GM23338 (cell line): ENCODE data around the gene ASPG. TPM values are rescaled to one million over a fixed set of nuclear protein-coding genes. Genes with fewer than 3 reads are reported as not detected.

Source experiments
- ATAC-seq: fragments of 200-7000 bp; cut with Tn5 transposase; 3 replicates; pipeline ENCODE4 v1.9.1; 2020
- DNase-seq: peaks from one replicate; pipeline ENCODE4 v3.0.0-alpha.2; 2015; ENCODE audit warnings: low spot score
- H2AFZ ChIP-seq: fragments of 200-600 bp; sonication (generic); 2 replicates; pipeline ENCODE4 v1.8.0; 2016; ENCODE audit warnings: antibody characterized with exemption, mild to moderate bottlenecking, moderate library complexity
- H3F3A ChIP-seq: fragments of 200-600 bp; sonication (generic); replicated peaks from 2 replicates; pipeline ENCODE4 v1.8.0; 2017; ENCODE audit warnings: antibody characterized with exemption, mixed run types, low read depth
- H3K27ac ChIP-seq: fragments of 200-600 bp; sonication (generic); 2 replicates; pipeline ENCODE4 v1.6.1; 2016; ENCODE audit warnings: low read depth
- H3K27me3 ChIP-seq: fragments of 200-600 bp; sonication (generic); 2 replicates; pipeline ENCODE4 v1.8.0; 2016; ENCODE audit warnings: mild to moderate bottlenecking, mixed run types, moderate library complexity; ENCODE audit not compliant: insufficient read depth
- H3K36me3 ChIP-seq: fragments of 200-600 bp; sonication (generic); 2 replicates; pipeline ENCODE4 v1.8.0; 2016; ENCODE audit warnings: mild to moderate bottlenecking; ENCODE audit not compliant: insufficient read depth
- H3K4me1 ChIP-seq: fragments of 200-600 bp; sonication (generic); 2 replicates; pipeline ENCODE4 v1.8.0; 2016; ENCODE audit warnings: mild to moderate bottlenecking, moderate library complexity; ENCODE audit not compliant: insufficient read depth
- H3K4me2 ChIP-seq: fragments of 200-600 bp; sonication (generic); 2 replicates; pipeline ENCODE4 v1.7.1; 2017; ENCODE audit warnings: mixed run types
- H3K4me3 ChIP-seq: fragments of 200-600 bp; sonication (generic); 2 replicates; pipeline ENCODE4 v1.6.1; 2016; ENCODE audit warnings: mixed run types
- H3K79me2 ChIP-seq: fragments of 200-600 bp; sonication (generic); replicated peaks from 2 replicates; pipeline ENCODE4 v1.8.0; 2017; ENCODE audit warnings: mild to moderate bottlenecking; ENCODE audit not compliant: insufficient read depth
- H3K9me2 ChIP-seq: fragments of 200-600 bp; sonication (generic); 2 replicates; pipeline ENCODE4 v1.8.0; 2017; ENCODE audit not compliant: insufficient read depth
- H4K20me1 ChIP-seq: fragments of 200-600 bp; sonication (generic); replicated peaks from 2 replicates; pipeline ENCODE4 v1.8.0; 2017; ENCODE audit warnings: mild to moderate bottlenecking; ENCODE audit not compliant: insufficient read depth
- H3K27ac Mint-ChIP-seq: 2 replicates; pipeline ENCODE4 v1.8.0; 2020; ENCODE audit warnings: inconsistent platforms, mild to moderate bottlenecking, moderate library complexity, mixed read lengths
- H3K27me3 Mint-ChIP-seq: 3 replicates; pipeline ENCODE4 v1.8.0; 2022; ENCODE audit warnings: low read depth, mild to moderate bottlenecking, moderate library complexity, mixed read lengths, inconsistent platforms; ENCODE audit not compliant: insufficient read depth, poor library complexity
- H3K36me3 Mint-ChIP-seq: 3 replicates; pipeline ENCODE4 v1.8.0; 2021; ENCODE audit warnings: low read depth, mild to moderate bottlenecking, inconsistent platforms, moderate library complexity, mixed read lengths
- H3K4me1 Mint-ChIP-seq: 3 replicates; pipeline ENCODE4 v1.8.0; 2020; ENCODE audit warnings: mild to moderate bottlenecking, inconsistent platforms, mixed read lengths
- H3K4me3 Mint-ChIP-seq: 3 replicates; pipeline ENCODE4 v1.8.0; 2021; ENCODE audit warnings: moderate library complexity, mild to moderate bottlenecking, inconsistent platforms, mixed read lengths
- H3K9me3 Mint-ChIP-seq: 3 replicates; pipeline ENCODE4 v1.8.0; 2020; ENCODE audit warnings: moderate library complexity, mild to moderate bottlenecking, inconsistent platforms, mixed read lengths
- CREB1 ChIP-seq: fragments of 250-450 bp; sonication (Bioruptor Pico); IDR thresholded peaks from 2 replicates; pipeline ENCODE4 v1.5.0; 2020; ENCODE audit warnings: low read depth, mild to moderate bottlenecking, moderate library complexity
- ETS1 ChIP-seq: IDR thresholded peaks from 2 replicates; pipeline ENCODE4 v1.6.1; 2016; ENCODE audit warnings: antibody characterized with exemption
- EZH2 ChIP-seq: fragments of 200-600 bp; sonication (generic); IDR thresholded peaks from one replicate; pipeline ENCODE4 v1.8.0; 2017; ENCODE audit warnings: antibody characterized with exemption, mild to moderate bottlenecking, low read depth; ENCODE audit not compliant: unreplicated experiment
- EZH2phosphoT487 ChIP-seq: fragments of 200-600 bp; sonication (generic); IDR thresholded peaks from one replicate; pipeline ENCODE4 v1.8.1; 2018; ENCODE audit warnings: antibody characterized with exemption; ENCODE audit not compliant: unreplicated experiment
- JUNB ChIP-seq: IDR thresholded peaks from one replicate; pipeline ENCODE4 v1.6.1; 2016; ENCODE audit warnings: antibody characterized with exemption; ENCODE audit not compliant: unreplicated experiment
- NANOG ChIP-seq: IDR thresholded peaks from 2 replicates; pipeline ENCODE4 v1.6.1; 2016; ENCODE audit warnings: antibody characterized with exemption, borderline replicate concordance
- POLR2AphosphoS5 ChIP-seq: IDR thresholded peaks from 2 replicates; pipeline ENCODE4 v1.6.1; 2016; ENCODE audit warnings: antibody characterized with exemption, low read depth
- REST ChIP-seq: IDR thresholded peaks from one replicate; pipeline ENCODE4 v1.6.1; 2018; ENCODE audit warnings: antibody characterized with exemption; ENCODE audit not compliant: unreplicated experiment
- STAT1 ChIP-seq: IDR thresholded peaks from one replicate; pipeline ENCODE4 v1.6.1; 2016; ENCODE audit warnings: antibody characterized with exemption; ENCODE audit not compliant: unreplicated experiment
- ZNF114 ChIP-seq: fragments of 250-450 bp; sonication (Bioruptor Pico); IDR thresholded peaks from 2 replicates; pipeline ENCODE4 v1.5.0; 2020; ENCODE audit warnings: mild to moderate bottlenecking, moderate library complexity
- ZNF331 ChIP-seq: fragments of 250-450 bp; sonication (Bioruptor Pico); IDR thresholded peaks from 2 replicates; pipeline ENCODE4 v1.5.0; 2020; ENCODE audit warnings: low read depth, mild to moderate bottlenecking, moderate library complexity
- polyA plus RNA-seq: library from polyadenylated mRNA; unstranded; fragments of >200 nt; fragmentation: Nextera tagmentation; extraction: Ambion mirVana; gene quantifications from 2 replicates; pipeline ENCODE4 v1.2.1, GENCODE V29; 2016
- total RNA-seq: library from RNA; depleted of rRNA; stranded (reverse); fragments of >200 nt; shearing (Covaris generic); gene quantifications from 2 replicates; pipeline ENCODE4 v1.2.3, GENCODE V29; 2014
- TF ChIP-seq, protein P1 (sequence below), 2 experiments: fragments of 200-600 bp in 1 of 2; sonication (generic) in 1 of 2; conservative IDR thresholded peaks; 2 replicates each; pipeline versions ENCODE4 v1.5.1 to v1.6.1; 2016 to 2017; ENCODE audit warnings: antibody characterized with exemption in 2 of 2, low read depth in 2 of 2, mild to moderate bottlenecking in 2 of 2, moderate library complexity in 1 of 2

ASPG gene
- total and polyA plus RNA-seq, 2 experiments from 2014 or later, result 0.61 to 6.2 TPM

DNA sequence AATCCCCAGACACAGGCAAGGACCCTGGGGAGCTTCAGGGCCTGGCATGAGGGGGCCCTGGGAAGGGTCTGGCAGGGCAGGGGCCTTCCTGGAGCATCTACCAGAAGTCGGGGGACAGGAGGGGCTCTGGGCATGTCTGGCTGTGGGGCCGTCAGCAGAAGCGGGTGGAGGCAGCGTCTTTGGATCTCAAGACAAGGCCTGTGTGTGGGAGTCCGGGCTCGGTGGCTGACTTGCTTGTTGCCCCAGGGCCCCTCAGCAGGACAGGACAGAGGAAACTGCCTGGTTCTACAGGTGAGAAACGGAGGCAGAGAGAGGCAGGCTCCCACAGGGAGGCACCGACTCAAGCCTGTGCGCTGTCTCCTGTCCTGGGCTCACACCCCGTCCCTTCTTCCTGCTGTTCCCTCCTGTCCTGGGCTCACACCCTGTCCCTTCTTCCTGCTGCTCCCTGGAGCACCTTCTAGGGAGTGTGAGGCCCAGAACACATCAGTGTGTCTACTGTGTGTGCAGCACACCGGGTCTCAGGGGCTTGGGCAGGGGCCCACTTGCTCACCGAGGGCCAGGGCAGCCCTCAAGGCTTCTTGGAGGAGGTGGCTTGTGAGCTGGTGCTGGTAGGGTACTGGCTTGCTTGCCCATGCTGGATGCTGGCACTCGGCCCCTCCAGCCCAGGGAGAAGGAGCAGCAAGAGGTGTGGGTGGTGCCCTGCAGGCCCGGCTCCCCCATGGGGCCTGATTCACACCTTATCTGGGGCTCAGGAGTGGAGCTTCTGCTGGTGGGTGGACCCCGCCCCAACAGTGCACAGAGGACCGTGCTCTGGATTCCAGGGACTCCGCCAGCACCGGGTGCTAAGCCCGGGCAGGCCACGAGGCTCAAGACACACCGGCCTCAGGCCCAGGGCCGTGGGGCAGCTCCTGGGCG is 14.9 kb downstream of the ASPG start (continued):
- no peak for TF ChIP-seq ETS1
- no peak for TF ChIP-seq POLR2AphosphoS5
- TF ChIP-seq STAT1, result no peak
- no peak for TF ChIP-seq JUNB
- TF ChIP-seq NANOG, result no peak
- TF ChIP-seq ZNF114 (CRISPR knock-in tag), result no peak
- no peak for TF ChIP-seq REST

DNA sequence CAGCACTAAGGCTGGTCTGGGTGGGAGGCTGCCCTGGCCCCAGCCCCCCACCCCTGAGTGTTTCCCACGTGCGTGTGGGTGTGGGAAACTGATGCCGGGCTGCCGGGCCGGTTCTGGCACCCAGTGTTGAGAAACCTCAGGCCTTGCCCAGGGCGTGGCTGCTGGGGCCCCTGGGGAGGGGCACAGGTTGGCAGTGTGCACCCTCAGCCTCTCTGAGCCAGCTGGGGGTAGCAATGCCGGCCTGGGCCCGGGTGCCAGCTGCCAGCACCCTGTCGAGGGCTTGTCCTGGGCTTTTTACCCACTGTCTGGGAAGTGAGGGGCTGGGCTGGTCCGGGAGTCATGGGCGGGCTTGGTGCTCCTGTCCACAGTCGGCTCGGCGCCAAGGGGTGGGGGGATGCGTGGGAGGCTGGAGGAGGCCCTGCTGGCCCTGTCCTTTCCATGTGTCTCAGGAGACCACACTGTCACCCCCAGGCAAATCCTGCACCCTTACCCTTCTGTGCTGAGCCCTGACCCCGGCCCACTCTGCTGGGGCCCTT is 15.7 kb downstream of the ASPG start:
- Histone ChIP-seq H3F3A (no peaks in the 10 kb centered on the region), H3K4me3 (no peak overlapping the region), H3K27ac (no peak overlapping the region), H2AFZ (no peak overlapping the region), H3K4me2 (no peak overlapping the region), H4K20me1 (no peaks in the 10 kb centered on the region), H3K4me1 (no peaks in the 10 kb centered on the region), H3K36me3 (no peaks in the 10 kb centered on the region), H3K27me3 (no peaks in the 10 kb centered on the region), H3K79me2 (no peaks in the 10 kb centered on the region), H3K9me2 (no peaks in the 10 kb centered on the region)
- Mint-ChIP-seq H3K4me3 (no peak overlapping the region), H3K27me3 (peaks cover 5% of the 10 kb centered on the region), H3K27ac (no peak overlapping the region), H3K9me3 (no peaks in the 10 kb centered on the region), H3K4me1 (no peaks in the 10 kb centered on the region), H3K36me3 (no peaks in the 10 kb centered on the region)
- ATAC-seq, result no peak
- DNase-seq, result no peak
- TF ChIP-seq ETS1 (no peak), ZNF331 (CRISPR knock-in tag) (no peak), STAT1 (no peak), CREB1 (CRISPR knock-in tag) (no peak), NANOG (no peak), EZH2 (no peak), ZNF114 (CRISPR knock-in tag) (no peak), POLR2AphosphoS5 (no peak), EZH2phosphoT487 (no peak), REST (no peak), JUNB (no peak)
- TF ChIP-seq, protein P1, sequence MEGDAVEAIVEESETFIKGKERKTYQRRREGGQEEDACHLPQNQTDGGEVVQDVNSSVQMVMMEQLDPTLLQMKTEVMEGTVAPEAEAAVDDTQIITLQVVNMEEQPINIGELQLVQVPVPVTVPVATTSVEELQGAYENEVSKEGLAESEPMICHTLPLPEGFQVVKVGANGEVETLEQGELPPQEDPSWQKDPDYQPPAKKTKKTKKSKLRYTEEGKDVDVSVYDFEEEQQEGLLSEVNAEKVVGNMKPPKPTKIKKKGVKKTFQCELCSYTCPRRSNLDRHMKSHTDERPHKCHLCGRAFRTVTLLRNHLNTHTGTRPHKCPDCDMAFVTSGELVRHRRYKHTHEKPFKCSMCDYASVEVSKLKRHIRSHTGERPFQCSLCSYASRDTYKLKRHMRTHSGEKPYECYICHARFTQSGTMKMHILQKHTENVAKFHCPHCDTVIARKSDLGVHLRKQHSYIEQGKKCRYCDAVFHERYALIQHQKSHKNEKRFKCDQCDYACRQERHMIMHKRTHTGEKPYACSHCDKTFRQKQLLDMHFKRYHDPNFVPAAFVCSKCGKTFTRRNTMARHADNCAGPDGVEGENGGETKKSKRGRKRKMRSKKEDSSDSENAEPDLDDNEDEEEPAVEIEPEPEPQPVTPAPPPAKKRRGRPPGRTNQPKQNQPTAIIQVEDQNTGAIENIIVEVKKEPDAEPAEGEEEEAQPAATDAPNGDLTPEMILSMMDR (conservative IDR thresholded peaks at IDR 0.05; ENCODE audit: low read depth in 2 of 2), result no peak
